ENCODE results near the gene STEAP2. TPM values are rescaled to one million over a fixed set of nuclear protein-coding genes. Genes with fewer than 3 reads are reported as not detected.

The STEAP2 gene
- total and polyA plus RNA-seq, 2 donors (not counting 3 experiments of a cell fraction or from before 2014, with no cell fraction given) = 4.2 to 4.6 TPM

- Histone ChIP-seq H4K20me1 (replicated peaks; ENCODE audit: control insufficient read depth, extremely low read depth, insufficient read depth, low read length) (no peaks in the 10 kb centered on the region), H3K9me1 (replicated peaks; ENCODE audit: control insufficient read depth, extremely low read depth, insufficient read depth, low read length) (no peaks in the 10 kb centered on the region), H3K79me2 (ENCODE audit: control insufficient read depth, insufficient read depth, low read length) (no peaks in the 10 kb centered on the region), H3K9ac (replicated peaks; ENCODE audit: extremely low read depth, insufficient read depth, low read length) (no peak overlapping the region), H3K27me3 (ENCODE audit: control insufficient read depth in 2 of 2, insufficient read depth in 2 of 2, low read length in 2 of 2) (no peaks in the 10 kb centered on the region), H3K27ac (ENCODE audit: insufficient read depth, low read depth, low read length) (no peak overlapping the region), H2AFZ (ENCODE audit: low read depth, low read length) (no peak overlapping the region), H3K4me2 (ENCODE audit: insufficient read depth, low read length) (no peak overlapping the region), H3K4me1 (ENCODE audit: control insufficient read depth, extremely low read depth, insufficient read depth, low read length) (no peaks in the 10 kb centered on the region), H3K4me3 (replicated peaks in 1 of 3; ENCODE audit: insufficient read depth in 1 of 3, low read depth in 1 of 3, low read length in 3 of 3) (no peak overlapping the region), H3K36me3 (ENCODE audit: control insufficient read depth in 2 of 2, extremely low read depth in 1 of 2, insufficient read depth in 2 of 2, low read length in 2 of 2) (no peaks in the 10 kb centered on the region), H3K9me3 (replicated peaks; ENCODE audit: control insufficient read depth, insufficient read depth, low read length) (no peaks in the 10 kb centered on the region)
- BruUV-seq (replicated peaks) = no TSS peak
- ChIA-PET POLR2A (no interaction called here), CTCF (no interaction called here)
- intact Hi-C loops (cut with micrococcal nuclease) = no loop called here
- DNase-seq (ENCODE audit: low read depth, low spot score) (no peak), FAIRE-seq (no peak)
- TF ChIP-seq EZH2 (IDR thresholded peaks at IDR 0.05; ENCODE audit: borderline replicate concordance, low read depth, low read length, severe bottlenecking) = no peak
- TF ChIP-seq, protein P1, sequence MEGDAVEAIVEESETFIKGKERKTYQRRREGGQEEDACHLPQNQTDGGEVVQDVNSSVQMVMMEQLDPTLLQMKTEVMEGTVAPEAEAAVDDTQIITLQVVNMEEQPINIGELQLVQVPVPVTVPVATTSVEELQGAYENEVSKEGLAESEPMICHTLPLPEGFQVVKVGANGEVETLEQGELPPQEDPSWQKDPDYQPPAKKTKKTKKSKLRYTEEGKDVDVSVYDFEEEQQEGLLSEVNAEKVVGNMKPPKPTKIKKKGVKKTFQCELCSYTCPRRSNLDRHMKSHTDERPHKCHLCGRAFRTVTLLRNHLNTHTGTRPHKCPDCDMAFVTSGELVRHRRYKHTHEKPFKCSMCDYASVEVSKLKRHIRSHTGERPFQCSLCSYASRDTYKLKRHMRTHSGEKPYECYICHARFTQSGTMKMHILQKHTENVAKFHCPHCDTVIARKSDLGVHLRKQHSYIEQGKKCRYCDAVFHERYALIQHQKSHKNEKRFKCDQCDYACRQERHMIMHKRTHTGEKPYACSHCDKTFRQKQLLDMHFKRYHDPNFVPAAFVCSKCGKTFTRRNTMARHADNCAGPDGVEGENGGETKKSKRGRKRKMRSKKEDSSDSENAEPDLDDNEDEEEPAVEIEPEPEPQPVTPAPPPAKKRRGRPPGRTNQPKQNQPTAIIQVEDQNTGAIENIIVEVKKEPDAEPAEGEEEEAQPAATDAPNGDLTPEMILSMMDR (IDR thresholded peaks at IDR 0.05; ENCODE audit: extremely low read depth in 1 of 2, insufficient read depth in 1 of 2, low read depth in 1 of 2, low read length in 2 of 2) = no peak
- TF ChIP-seq GATA2 (IDR thresholded peaks at IDR 0.05; ENCODE audit: insufficient read depth, insufficient read length, low read depth, low read length) = no peak
- TF ChIP-seq JUN (IDR thresholded peaks at IDR 0.05; ENCODE audit: borderline replicate concordance, insufficient read depth, insufficient read length, low read depth) = no peak
- TF ChIP-seq, protein P2, sequence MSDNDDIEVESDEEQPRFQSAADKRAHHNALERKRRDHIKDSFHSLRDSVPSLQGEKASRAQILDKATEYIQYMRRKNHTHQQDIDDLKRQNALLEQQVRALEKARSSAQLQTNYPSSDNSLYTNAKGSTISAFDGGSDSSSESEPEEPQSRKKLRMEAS (IDR thresholded peaks at IDR 0.05; ENCODE audit: insufficient read depth, insufficient read length) = no peak
- TF ChIP-seq MYC (IDR thresholded peaks at IDR 0.05; ENCODE audit: low read depth, low read length) = no peak
- no peak for TF ChIP-seq FOS (IDR thresholded peaks at IDR 0.05; ENCODE audit: borderline replicate concordance, insufficient read depth, low read length)
- no peak for TF ChIP-seq POLR2AphosphoS5 (IDR thresholded peaks at IDR 0.05; ENCODE audit: insufficient read depth, low read depth, low read length)
- TF ChIP-seq POLR2A (IDR thresholded peaks at IDR 0.05; ENCODE audit: low read depth, low read length) = no peak
- dilution Hi-C loops (cut with MboI; ENCODE audit: extremely low pct_ligation_motif_present, low sequenced_read_pairs) = no loop called here
Observed at GRCh38 chr7:90191648-90192047, 19.9 kb upstream of the STEAP2 start.
